Measurements from ENCODE around the gene PACC1. TPM values are rescaled to one million over a fixed set of nuclear protein-coding genes. Genes with fewer than 3 reads are reported as not detected.

PACC1 gene
- total RNA-seq: 10 to 100 TPM; 14.5 to 22.6 TPM

GRCh38 chr1:212414328-212415106, at the start of gene PACC1:
Gene PACC1 (minus strand): TSS chr1:212414886. CDS start chr1:212414757, 129 bp downstream.

GRCh38 chr1:212432661-212433576, 18.2 kb upstream of the PACC1 start, which contains the start of gene NENF:
Gene NENF (plus strand): TSS chr1:212432920. CDS start chr1:212432944, 24 bp downstream.

Small RNA genes within 50 kb of the gene (small RNA-seq; reads per million reads assigned to genes)
- gene SNORA16B: 0 to 0.06 reads per million in 2 donors

Other genes starting within 250 kb of the PACC1 start
- gene PPP2R5A, start 129.5 kb downstream of the PACC1 start, total RNA-seq: 10 to 100 TPM; 18.2 to 22.0 TPM
- 10 to 100 TPM; 24.4 to 26.3 TPM for gene NENF, start 18.0 kb upstream of the PACC1 start, total RNA-seq
- 1 to 10 TPM; 4.7 to 5.9 TPM for gene ATF3, start 193.9 kb upstream of the PACC1 start, total RNA-seq